HG03025 (cell line): ENCODE results near the gene DIP2C.
"Not testable (repeated sequence)": the region's sequence is repeated elsewhere in the genome, so short reads cannot be mapped to it uniquely, and the experiment has no call there.

ENCODE experiments used
- ATAC-seq: cut with Tn5 transposase; IDR thresholded peaks from one replicate; pipeline ENCODE4 v1.9.1; 2021; ENCODE audit warnings: mild to moderate bottlenecking, moderate library complexity; ENCODE audit not compliant: unreplicated experiment, low FRiP score

The DIP2C gene

GRCh38 chr10:437698-438490 is 251.6 kb downstream of the DIP2C start:
- ATAC-seq, result no peak

GRCh38 chr10:436911-437665 is 252.4 kb downstream of the DIP2C start:
- no peak for ATAC-seq

- ATAC-seq, result no peak
These were observed 253.3 kb downstream of the DIP2C start for GRCh38 chr10:436013-436697.

- ATAC-seq, result no peak
These were observed 254.1 kb downstream of the DIP2C start for GRCh38 chr10:435397-435796.

- ATAC-seq, result no peak
These were observed 259.8 kb downstream of the DIP2C start for GRCh38 chr10:429696-430095.

- no peak for ATAC-seq
These were observed 261.5 kb downstream of the DIP2C start for GRCh38 chr10:427761-428519.

GRCh38 chr10:425365-425764 is 264.1 kb downstream of the DIP2C start:
- not testable (repeated sequence) for ATAC-seq

- ATAC-seq, result not testable (repeated sequence)
These were observed 264.7 kb downstream of the DIP2C start for GRCh38 chr10:424724-425123.

- no peak for ATAC-seq
These were observed 266.3 kb downstream of the DIP2C start for GRCh38 chr10:423178-423577.

- no peak for ATAC-seq
These were observed 266.8 kb downstream of the DIP2C start for GRCh38 chr10:422675-423074.

GRCh38 chr10:422241-422640 is 267.2 kb downstream of the DIP2C start:
- no peak for ATAC-seq

- ATAC-seq, result no peak
These were observed 268.3 kb downstream of the DIP2C start for GRCh38 chr10:421170-421569.

- no peak for ATAC-seq
These were observed 269.0 kb downstream of the DIP2C start for GRCh38 chr10:420154-421121.

GRCh38 chr10:418894-419293 is 270.6 kb downstream of the DIP2C start:
- ATAC-seq, result no peak

GRCh38 chr10:418226-418625 is 271.2 kb downstream of the DIP2C start:
- no peak for ATAC-seq

- ATAC-seq, result no peak
These were observed 273.4 kb downstream of the DIP2C start for GRCh38 chr10:416091-416515.

GRCh38 chr10:413662-414071 is 275.8 kb downstream of the DIP2C start:
- no peak for ATAC-seq

GRCh38 chr10:412109-412508 is 277.4 kb downstream of the DIP2C start:
- no peak for ATAC-seq

GRCh38 chr10:411603-412002 is 277.9 kb downstream of the DIP2C start:
- no peak for ATAC-seq
